GM21723 (cell line): Measurements from ENCODE around the gene SLC30A10.
"Not testable (repeated sequence)": the region's sequence is repeated elsewhere in the genome, so short reads cannot be mapped to it uniquely, and the experiment has no call there.

Experiments used
- ATAC-seq: cut with Tn5 transposase; IDR thresholded peaks from one replicate; pipeline ENCODE4 v1.9.1; 2021; ENCODE audit warnings: mild to moderate bottlenecking, moderate library complexity; ENCODE audit not compliant: unreplicated experiment

SLC30A10 gene

DNA sequence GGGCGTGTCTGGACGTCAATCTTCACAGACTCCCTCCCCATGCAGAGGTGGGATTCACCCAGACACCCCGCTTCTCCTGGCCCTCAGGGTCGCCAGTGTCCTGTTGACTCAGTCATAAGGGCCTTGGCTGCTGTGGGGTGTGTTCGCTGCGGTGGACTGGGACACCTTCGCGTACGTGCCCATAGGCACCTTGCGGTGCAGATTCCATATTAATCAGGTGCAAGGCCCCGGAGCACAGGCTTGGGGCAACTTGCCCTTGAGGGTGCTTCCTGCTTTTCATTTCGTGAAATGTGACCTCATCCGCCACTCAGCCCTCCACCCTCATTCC, 398 bp upstream of the SLC30A10 start:
- ATAC-seq, result no peak

GRCh38 chr1:219927298-219927955, 930 bp downstream of the SLC30A10 start:
- no peak for ATAC-seq

- no peak for ATAC-seq
Observed at GRCh38 chr1:219926363-219926998, 1.9 kb downstream of the SLC30A10 start.

- no peak for ATAC-seq
Observed at GRCh38 chr1:219924342-219924741, 4.0 kb downstream of the SLC30A10 start.

DNA sequence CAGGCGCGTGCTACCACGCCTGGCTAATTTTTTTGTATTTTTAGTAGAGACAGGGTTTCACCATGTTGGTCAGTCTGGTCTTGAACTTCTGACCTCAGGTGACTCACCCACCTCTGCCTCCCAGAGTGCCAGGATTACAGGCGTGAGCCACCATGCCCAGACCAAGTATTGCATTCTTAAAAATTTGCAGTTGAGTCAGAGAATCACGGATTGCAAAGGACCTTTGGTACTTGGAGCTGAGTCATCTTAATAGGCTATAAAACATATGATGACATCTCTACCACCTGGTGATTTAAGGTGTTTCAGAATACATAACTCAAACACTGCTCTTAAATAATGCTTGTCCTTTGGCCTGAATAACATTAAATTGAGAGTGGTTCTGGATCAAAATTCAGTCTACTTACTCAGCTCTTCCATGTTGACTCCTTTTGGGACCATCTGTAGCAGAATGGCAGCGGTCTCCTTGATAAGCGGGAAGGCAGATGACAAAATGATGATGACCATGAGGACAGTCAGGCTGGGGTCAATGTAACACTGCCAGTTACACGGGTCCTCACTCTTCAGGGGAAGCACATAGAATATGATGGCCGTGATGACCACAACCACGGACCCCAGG, 10.4 kb downstream of the SLC30A10 start:
- ATAC-seq, result no peak

DNA sequence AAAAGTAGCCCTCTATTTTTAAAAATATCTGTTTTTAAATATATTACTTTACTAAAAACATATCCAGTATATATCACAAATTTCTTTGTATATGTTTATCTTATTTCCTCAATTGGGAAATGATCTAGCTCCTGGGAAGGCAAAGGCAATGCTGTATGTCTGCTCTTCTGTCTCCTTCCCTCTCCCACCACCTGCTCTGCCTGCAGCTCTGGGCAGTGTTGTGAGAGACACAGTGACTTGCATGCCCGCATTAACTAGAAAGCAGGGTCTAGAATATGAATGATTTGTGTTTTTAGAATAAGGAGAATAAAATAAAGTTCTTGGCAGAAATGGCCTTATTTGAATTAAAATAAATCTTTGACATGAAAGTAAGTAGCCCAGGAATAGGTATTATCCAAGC, 11.1 kb downstream of the SLC30A10 start:
- no peak for ATAC-seq

DNA sequence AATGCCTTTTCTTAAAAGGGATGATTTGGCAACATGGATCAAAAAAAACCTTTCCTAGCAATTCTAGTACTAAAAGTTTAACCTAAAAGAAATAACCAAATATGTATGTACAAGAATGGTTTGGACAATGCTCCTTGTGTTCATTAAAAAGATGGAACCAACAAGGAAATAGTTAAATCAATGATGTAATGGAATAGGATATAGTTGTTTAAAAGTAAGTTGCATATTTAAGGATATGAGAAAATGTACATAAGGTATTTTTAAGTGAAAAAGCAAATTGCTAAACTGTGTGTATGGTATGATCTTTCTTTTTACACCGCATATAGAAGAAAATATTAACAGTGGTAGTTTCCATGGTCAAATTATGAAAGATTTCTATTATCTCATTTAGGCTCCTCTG, 12.1 kb downstream of the SLC30A10 start:
- no peak for ATAC-seq

DNA sequence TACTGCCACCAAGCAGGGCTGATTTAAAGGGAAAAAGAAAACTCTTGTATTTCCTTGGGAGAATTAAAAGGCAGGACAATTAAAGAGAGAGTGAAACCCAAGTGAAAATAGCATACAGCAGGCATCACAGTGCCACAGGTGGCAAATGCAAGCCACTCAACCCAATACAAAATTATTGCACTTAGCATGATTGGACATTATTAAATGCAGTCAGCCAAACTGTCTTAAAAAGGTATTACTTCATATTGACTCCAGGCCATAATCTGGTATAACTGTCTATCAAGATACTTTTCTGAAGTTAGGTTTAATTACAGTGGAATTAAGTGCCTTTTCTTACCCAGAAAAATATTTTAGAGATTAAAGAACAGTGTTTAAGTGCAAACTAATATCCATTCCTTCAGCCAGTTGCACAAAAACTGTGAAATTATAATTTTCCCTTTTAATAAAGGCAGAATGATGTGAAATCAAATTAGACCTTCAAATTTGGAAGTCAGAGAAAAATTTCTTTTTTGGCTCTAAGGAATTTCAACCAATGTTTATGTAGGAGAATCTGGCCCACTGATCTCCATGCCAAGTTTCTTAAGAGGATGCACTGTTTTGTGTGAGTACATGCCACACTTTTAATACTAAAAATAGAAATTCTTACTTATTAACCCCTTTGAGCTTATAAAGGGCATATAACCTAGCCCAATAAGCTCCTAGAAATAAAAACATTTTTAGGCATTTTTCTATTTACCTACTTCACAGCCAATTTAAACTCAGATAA, 15.2 kb downstream of the SLC30A10 start:
- no peak for ATAC-seq

DNA sequence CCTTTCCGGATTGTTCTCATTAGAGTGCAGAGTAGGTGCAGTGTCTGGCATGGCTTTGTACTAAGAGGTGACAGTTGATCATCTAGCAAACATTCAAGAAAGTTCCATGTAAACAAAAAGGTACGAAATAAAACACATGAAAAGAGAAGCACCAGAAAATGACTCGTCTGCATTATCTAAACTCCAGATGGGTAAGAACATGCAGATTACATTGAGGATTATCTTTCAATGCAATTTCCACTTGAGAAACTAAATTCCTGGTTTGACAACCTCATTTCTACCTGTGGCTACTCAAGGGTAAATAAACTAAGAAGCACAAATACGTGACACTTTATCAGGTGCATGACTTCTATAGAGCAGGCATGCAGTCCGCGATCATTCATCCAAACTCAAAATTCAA, 17.6 kb downstream of the SLC30A10 start:
- ATAC-seq, result no peak

DNA sequence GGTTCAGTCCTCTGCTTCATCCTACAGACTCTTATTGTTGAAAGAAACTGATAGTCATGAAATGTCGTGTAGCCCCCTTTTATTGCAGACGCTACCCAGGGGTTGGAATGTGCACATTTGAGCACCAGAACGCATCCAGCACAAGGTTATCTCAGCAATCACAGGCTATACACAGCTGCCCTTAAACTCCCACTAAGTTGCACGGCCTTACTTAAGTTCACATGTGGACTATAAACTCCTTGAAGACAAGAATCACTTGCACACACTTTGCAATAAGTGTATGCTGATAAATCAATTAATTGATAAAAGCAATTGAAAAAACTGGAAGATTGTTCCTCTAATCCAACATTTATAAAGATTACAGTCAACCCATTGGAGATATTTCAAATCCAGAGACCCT, 18.9 kb downstream of the SLC30A10 start:
- ATAC-seq, result no peak

- ATAC-seq, result no peak
Observed at GRCh38 chr1:219908170-219908569, 20.2 kb downstream of the SLC30A10 start.

- no peak for ATAC-seq
Observed at GRCh38 chr1:219907772-219908070, 20.6 kb downstream of the SLC30A10 start.

DNA sequence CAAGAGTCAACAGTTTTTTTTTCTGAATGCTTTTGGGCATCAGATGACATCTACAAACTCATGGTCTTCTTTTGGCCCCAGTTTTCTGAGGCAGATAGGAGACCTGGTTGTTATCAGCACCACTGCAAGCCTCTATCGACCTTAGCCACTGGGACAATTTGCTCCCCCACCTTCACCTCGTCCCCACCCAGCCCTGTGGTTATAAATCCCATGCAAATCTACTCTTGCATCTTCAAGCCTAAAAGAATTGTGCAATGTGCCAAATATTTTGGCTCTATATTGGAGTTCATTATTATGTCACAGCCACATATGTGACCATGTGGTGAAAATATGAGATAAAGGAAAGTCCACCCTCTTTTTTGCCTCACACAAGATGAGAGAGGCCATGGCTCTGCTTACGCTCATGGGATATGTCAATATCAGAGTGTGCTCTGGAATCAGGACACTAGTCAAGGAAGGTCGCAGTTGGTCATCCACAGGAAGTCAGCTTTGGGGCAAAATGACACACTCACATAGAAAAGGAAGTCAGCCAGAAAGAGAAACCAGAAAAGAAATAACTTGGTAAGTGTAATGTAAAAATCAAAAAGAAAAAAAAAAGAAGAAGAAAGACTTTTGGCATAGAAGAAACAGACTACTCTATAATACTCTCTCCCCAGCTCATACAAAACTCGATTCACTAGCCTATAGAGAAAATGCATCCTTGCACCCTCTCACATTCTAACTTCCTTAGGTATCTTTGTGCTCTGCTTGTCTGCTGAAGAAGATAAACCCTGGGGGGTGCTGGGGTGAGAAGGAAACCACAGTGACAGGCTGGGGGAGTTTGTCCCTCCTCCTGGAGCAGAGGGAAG, 21.2 kb downstream of the SLC30A10 start:
- ATAC-seq, result no peak

DNA sequence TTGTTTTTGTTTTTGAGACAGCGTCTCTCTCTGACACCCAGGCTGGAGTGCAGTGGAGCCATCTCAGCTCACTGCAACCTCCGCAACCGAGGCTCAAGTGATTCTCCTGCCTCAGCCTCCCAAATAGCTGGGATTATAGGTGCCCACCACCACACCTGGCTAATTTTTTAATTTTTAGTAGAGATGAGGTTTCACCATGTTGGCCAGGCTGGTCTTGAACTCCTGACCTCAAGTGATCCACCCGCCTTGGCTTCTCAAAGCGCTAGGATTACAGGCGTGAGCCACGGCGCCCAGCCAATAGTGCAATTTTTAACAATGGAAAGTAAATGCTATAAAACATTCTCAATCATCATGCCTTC, 21.8 kb downstream of the SLC30A10 start:
- not testable (repeated sequence) for ATAC-seq

DNA sequence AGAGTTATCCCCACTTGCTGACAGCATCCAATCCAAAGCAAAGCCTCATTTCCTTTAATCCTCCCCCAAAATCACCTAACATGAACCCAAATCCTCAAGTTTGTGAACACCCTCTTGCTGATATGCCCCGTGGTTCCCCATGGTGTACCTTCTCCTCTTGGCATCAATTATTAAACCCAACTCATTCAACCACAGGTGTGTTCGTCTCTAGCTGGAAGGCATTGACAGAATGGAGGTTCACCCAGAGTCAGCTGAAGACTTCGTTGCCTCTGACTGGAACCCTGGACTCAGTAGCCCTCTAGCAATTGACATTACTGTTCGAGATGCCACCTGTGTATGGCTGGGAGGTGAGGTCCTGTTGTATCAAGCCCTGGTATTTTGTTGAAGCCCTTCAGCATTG, 22.8 kb downstream of the SLC30A10 start:
- no peak for ATAC-seq

DNA sequence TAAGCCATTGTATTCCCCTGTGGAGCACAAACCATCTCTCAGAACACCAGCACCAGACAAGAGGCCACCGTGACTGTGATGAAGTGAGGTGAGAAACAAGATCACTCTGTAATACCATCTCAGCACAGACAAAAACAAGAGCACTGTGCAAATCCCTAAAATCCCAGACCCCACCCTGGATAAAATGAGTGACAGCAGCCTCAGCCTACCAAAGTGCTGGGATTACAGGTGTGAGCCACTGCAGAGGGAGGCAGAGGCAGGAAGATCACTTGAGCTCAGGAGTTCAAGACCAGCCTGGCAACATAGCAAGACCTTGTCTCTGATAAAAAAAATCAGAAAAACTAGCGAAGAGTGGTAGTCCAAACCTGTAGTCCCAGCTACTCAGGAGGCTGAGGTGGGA, 23.4 kb downstream of the SLC30A10 start:
- no peak for ATAC-seq

DNA sequence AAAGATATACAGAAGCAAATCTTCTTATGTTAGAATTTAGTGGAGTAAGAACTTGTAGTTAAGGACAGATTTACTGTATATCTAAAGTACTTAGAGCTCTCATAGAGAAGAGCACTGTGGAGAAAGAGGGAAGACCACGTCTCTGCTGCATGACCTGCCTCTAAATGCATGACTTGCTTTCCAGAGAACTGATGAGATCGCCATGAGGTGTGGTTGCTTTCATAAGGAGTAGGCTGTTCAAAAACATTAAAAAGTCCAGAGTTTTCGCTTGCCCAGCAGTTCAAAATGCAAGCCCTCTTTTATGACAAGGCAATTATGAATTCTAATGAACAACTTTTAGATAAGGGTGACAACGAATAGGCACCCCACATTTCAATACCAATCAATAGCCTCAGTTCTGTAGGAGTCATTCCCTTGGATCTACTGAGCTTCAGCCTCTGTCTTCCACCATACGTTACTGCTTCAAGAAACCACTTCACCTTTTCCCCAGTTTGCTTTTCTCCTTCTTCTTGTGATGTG, 24.9 kb downstream of the SLC30A10 start:
- ATAC-seq, result no peak

- no peak for ATAC-seq
Observed at GRCh38 chr1:219902951-219903350, 25.4 kb downstream of the SLC30A10 start.

- ATAC-seq, result no peak
Observed at GRCh38 chr1:219900882-219901281, 27.5 kb downstream of the SLC30A10 start.

DNA sequence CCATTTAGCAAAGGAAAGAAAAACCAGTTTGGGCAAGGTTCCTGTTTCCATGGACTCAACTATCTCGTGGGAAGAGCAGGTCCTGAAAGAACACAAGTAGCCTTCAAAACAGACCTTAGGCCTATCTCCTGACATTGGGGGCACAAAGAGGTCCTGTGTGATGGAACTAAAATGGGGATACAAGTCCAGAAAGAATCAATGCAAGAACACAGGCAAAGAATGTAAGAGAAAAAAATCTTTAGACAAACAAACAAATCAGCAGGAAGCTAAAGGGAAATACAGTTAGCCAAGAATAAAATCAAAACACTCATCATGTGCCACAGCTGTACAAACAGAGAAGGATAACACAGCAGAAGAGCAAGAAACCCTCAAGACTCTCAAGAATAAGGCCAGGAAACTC, 28.2 kb downstream of the SLC30A10 start:
- no peak for ATAC-seq

DNA sequence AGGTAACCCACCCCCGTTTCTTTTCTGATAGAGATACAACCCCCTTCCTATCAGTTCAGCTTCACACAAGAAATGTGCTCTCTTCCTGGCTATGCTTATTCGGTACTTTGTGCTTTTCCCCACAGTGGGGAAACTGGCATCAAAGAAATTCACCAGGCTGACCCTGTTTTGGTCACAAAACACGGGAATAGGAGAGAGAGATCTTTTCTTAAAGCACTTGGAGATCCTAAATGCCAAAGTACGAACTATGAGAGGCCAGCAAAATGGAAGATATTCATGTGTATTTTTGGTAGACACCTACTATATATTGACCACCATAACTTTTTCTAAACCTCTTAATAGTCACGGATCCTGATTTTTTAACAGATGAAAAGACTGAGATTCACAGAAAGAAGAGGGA, 30.0 kb downstream of the SLC30A10 start:
- ATAC-seq, result no peak
